D721Med (cell line): ENCODE results near the gene LRRC56.
A peak's percentile ranks its signal among the peaks of the same experiment; 100 is the strongest.
"Not testable (repeated sequence)": the region's sequence is repeated elsewhere in the genome, so short reads cannot be mapped to it uniquely, and the experiment has no call there.

ENCODE experiments used
- DNase-seq: peaks from one replicate; pipeline ENCODE4 v3.0.0; 2011; ENCODE audit warnings: low spot score; ENCODE audit not compliant: insufficient read length
- FAIRE-seq: peaks from 2 replicates; lab custom pipeline; 2011; peaks lifted over from hg19 to GRCh38; lab: Jason Lieb, UNC
- TF ChIP-seq, protein P1 (sequence below): IDR thresholded peaks from 2 replicates; pipeline ENCODE4 v1.5.1; 2012; ENCODE audit warnings: mild to moderate bottlenecking, control low read depth; ENCODE audit not compliant: insufficient read depth; ENCODE audit errors: missing control alignments

The LRRC56 gene

GRCh38 chr11:571802-572185 is 34.5 kb downstream of the LRRC56 start:
- TF ChIP-seq, protein P1, sequence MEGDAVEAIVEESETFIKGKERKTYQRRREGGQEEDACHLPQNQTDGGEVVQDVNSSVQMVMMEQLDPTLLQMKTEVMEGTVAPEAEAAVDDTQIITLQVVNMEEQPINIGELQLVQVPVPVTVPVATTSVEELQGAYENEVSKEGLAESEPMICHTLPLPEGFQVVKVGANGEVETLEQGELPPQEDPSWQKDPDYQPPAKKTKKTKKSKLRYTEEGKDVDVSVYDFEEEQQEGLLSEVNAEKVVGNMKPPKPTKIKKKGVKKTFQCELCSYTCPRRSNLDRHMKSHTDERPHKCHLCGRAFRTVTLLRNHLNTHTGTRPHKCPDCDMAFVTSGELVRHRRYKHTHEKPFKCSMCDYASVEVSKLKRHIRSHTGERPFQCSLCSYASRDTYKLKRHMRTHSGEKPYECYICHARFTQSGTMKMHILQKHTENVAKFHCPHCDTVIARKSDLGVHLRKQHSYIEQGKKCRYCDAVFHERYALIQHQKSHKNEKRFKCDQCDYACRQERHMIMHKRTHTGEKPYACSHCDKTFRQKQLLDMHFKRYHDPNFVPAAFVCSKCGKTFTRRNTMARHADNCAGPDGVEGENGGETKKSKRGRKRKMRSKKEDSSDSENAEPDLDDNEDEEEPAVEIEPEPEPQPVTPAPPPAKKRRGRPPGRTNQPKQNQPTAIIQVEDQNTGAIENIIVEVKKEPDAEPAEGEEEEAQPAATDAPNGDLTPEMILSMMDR, result no peak
- no peak for FAIRE-seq

DNA sequence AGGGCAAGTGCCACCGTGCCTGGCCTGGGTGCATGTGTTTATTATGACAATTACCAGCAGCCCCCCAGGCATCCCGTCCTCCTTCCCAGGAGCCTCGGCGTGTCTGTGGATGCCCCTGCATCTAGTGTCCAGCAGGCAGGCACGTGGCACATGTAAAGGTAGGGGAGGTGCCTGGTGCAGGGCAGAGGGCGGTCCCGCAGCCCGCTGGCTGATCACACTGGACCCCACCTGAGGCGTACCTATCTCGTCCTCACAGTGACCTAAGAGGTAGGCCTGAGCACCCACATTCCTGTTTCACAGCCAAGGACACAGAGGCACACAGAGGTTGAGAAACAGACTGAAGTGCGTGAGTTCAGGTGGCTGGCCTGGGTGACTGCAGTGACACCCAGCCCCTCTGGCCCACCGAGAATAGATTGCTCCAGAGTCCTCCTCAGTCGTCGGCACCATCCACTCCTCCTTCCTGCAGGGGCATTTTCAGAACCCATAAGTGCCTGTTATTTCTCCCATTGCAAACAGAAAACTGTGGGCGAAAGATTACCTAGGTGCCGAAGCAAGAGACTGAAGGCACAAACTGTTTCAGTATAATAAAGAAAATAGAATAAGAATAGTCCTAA is 35.9 kb downstream of the LRRC56 start:
- DNase-seq, result no peak
- TF ChIP-seq, protein P1, result no peak
- no peak for FAIRE-seq

More at GRCh38 chr11:571802-572185, 34.5 kb downstream of the LRRC56 start:
- no peak for DNase-seq

- FAIRE-seq, DNase-seq: not testable (repeated sequence)
Measured at GRCh38 chr11:574031-574570, 36.8 kb downstream of the LRRC56 start.

DNA sequence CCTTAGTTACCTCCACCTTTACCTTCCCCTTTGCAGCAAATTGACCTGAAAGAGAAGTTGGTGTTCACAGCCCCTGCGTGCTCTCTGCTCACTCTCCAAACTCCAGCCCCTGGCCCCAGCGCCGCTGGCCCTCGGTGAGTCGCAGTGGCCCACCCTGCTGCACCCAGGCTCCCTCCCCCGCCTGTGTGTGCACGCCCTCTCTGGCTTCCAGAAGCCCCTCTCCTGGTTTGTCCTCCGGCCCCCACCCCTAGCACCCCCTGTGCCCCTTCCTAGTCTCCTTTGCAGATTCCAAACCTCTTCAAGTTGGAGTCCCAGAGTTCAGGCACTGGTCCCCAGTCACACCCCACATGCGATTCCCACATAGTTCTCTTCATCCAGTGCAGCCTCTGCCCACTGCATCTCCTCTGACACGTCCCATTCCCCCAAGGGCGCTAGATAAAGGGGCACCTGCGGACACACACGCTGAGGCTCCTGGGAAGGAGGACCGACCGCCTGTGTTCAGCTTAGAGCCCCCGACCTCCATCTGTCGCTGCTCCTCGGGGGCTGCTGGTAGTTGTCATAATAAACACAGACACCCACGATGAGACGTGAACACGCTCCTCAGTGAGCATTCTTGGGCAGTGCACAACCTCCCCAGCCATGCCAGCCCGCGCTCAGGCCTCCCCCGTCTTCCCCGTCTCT is 37.4 kb downstream of the LRRC56 start:
- DNase-seq (no peak), FAIRE-seq (no peak)
- TF ChIP-seq, protein P1, result no peak

DNA sequence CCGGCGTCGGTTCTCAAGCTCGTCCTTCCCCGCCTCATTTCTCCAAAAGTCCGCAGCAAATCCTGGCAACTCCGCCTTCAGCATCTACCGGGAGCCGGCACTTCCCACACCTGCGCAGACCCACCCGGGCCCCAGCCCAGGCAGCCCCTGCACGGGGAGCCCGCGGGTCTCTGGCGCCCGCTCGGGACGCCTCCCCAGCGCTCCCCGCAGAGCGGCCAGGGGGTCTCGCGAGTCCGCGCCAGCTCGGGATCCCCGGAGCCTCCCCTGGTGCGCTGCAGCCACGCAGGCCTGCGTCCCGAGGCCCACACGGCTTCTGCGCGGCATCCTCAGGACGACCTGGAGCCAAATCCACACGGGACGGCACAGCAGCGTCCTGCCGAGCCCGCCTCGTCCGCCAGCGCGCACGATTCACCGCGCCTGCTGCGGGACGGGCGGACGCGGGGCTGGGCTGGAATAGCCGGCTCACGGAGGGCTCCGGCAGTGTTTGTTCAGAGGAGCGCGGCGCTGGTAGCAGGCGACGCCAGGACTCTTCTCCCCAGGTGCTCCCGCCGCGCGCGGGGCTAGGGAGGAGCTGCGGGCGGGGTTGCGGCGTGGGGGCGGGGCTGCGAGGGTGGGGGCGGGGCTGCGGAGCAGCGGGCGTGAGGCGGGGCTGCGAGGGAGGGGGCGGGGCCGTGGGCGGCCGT is 38.1 kb downstream of the LRRC56 start:
- FAIRE-seq, result no peak

DNA sequence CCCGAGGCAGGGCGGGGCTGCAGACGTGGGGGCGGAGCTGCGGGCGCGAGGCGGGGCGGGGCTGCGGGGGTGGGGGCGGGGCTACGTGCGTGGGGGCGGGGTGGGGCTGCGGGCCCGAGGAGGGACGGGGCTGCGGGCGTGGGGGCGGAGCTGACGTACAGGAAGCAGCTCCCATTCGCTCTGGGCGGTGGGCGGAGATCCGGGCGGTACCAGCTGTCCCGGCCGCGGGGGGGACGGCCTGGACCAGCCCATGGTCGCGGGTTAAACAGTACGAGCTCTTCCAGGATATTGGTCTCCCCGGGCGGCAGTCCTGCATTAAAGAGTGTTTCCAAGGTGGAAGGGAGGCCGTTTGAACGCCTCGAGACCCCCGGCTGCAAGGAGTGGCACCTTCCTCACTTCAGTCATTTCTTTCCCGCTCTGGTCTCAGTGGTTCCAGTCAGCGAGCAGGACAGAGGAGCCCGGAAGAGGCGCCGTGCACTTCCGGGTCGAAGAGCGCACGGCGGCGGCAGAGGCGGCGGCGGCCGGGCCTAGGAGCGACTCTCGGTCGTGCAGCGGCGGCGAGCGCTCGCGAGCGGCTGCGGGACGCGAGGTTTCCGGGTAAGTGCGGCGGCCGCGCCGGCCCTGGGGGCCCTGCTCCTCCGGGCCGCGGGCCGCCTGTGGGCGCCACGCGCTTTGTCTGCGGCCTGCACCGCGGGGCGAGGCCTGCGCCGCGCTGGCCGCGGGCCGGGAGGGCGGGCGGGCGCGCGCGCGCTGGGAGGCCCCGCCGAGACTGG is 38.9 kb downstream of the LRRC56 start, which contains the start of gene PHRF1:
TSS of gene PHRF1 (plus strand) at position 475 of the 773 bp plus-strand sequence. CDS start 5,043 bp downstream, outside the sequence.
- DNase-seq (peak; percentile 89), FAIRE-seq (no peak)
- TF ChIP-seq, protein P1, result no peak

More for the DNA sequence above, 38.1 kb downstream of the LRRC56 start:
- TF ChIP-seq, protein P1, result no peak
- peak; percentile 60 for DNase-seq
